K562 (cell line): Measurements from ENCODE around the gene RPL15. TPM values are rescaled to one million over a fixed set of nuclear protein-coding genes. Genes with fewer than 3 reads are reported as not detected.

Source experiments
- AFF4 ChIP-seq: sonication (generic); formaldehyde crosslinking; IDR thresholded peaks from 2 replicates; pipeline ENCODE4 v1.8.0; 2023; ENCODE audit warnings: mild to moderate bottlenecking, missing genetic modification reagents
- ATF4 ChIP-seq: fragments of 450-650 bp; formaldehyde crosslinking; IDR thresholded peaks from 2 replicates; pipeline ENCODE4 v1.4.0; 2022; ENCODE audit warnings: mild to moderate bottlenecking, moderate library complexity
- BMI1 ChIP-seq: fragments of 150-350 bp; IDR thresholded peaks from 2 replicates; pipeline ENCODE4 v1.6.1; 2014; ENCODE audit warnings: low read length
- ELK1 ChIP-seq: sonication (generic); formaldehyde crosslinking; IDR thresholded peaks from 2 replicates; pipeline ENCODE4 v1.8.1; 2022; ENCODE audit warnings: missing genetic modification reagents
- FOSL1 ChIP-seq: fragments of 200-800 bp; sonication (Bioruptor generic); conservative IDR thresholded peaks from 2 replicates; pipeline ENCODE4 v1.6.1; 2016; ENCODE audit warnings: missing genetic modification characterization, missing compliant biosample characterization
- FOXA3 ChIP-seq, 2 experiments: fragments of 450-650 bp in 1 of 2; sonication (generic) in 1 of 2; formaldehyde crosslinking; IDR thresholded peaks in 1 of 2; conservative IDR thresholded peaks in 1 of 2; 2 replicates each; pipeline versions ENCODE4 v1.4.0 to v1.8.0; 2020 to 2022; ENCODE audit warnings: mild to moderate bottlenecking in 2 of 2, missing genetic modification reagents in 1 of 2
- FOXK2 ChIP-seq, 2 experiments: fragments of 450-650 bp; IDR thresholded peaks in 1 of 2; conservative IDR thresholded peaks in 1 of 2; 2 replicates each; pipeline ENCODE4 v1.6.1; 2016; ENCODE audit warnings: low read depth in 2 of 2, mild to moderate bottlenecking in 1 of 2
- NFXL1 ChIP-seq: fragments of 450-650 bp; formaldehyde crosslinking; IDR thresholded peaks from 2 replicates; pipeline ENCODE4 v1.4.0; 2021; ENCODE audit warnings: mild to moderate bottlenecking
- POU5F1 ChIP-seq: fragments of 150-350 bp; IDR thresholded peaks from 2 replicates; pipeline ENCODE4 v1.6.1; 2014; ENCODE audit warnings: borderline replicate concordance, low read length, low read depth, mild to moderate bottlenecking; ENCODE audit not compliant: partially characterized antibody
- PRMT5 ChIP-seq: sonication (generic); formaldehyde crosslinking; IDR thresholded peaks from 2 replicates; pipeline ENCODE4 v1.5.0; 2020; ENCODE audit warnings: missing genetic modification reagents
- RFX1 ChIP-seq: fragments of 450-650 bp; IDR thresholded peaks from 2 replicates; pipeline ENCODE4 v1.6.1; 2016; ENCODE audit warnings: mild to moderate bottlenecking, moderate library complexity
- SFPQ ChIP-seq: fragments of 200-400 bp; formaldehyde crosslinking; IDR thresholded peaks from 2 replicates; pipeline ENCODE4 v1.6.1; 2017; ENCODE audit warnings: mild to moderate bottlenecking, low read depth, low read length, moderate library complexity
- SRSF3 ChIP-seq: fragments of 200-400 bp; formaldehyde crosslinking; IDR thresholded peaks from 2 replicates; pipeline ENCODE4 v1.6.1; 2016; ENCODE audit warnings: mild to moderate bottlenecking, low read length, moderate library complexity; ENCODE audit not compliant: insufficient read depth
- TOE1 ChIP-seq, 2 experiments: fragments of 450-650 bp in 1 of 2; sonication (generic) in 1 of 2; formaldehyde crosslinking in 1 of 2; IDR thresholded peaks; 2 replicates each; pipeline versions ENCODE4 v1.7.1 to v1.8.0; 2016 to 2022; ENCODE audit warnings: borderline replicate concordance in 2 of 2, mild to moderate bottlenecking in 2 of 2, antibody characterized with exemption in 1 of 2, inconsistent platforms in 1 of 2, low read depth in 1 of 2, missing genetic modification reagents in 1 of 2, moderate library complexity in 1 of 2
- TSC22D4 ChIP-seq: fragments of 450-650 bp; IDR thresholded peaks from 2 replicates; pipeline ENCODE4 v1.6.1; 2016; ENCODE audit warnings: missing genetic modification characterization, missing biosample characterization, control low read depth
- ZFX ChIP-seq: sonication (generic); formaldehyde crosslinking; IDR thresholded peaks from 2 replicates; pipeline ENCODE4 v1.8.0; 2022; ENCODE audit warnings: mild to moderate bottlenecking, missing genetic modification reagents, moderate library complexity
- ZNF146 ChIP-seq: IDR thresholded peaks from one replicate; pipeline ENCODE4 v1.6.1; 2018; ENCODE audit warnings: missing compliant biosample characterization; ENCODE audit not compliant: unreplicated experiment
- polyA plus RNA-seq, 8 experiments: library from polyadenylated mRNA; depleted of rRNA in 4 of 8; stranded (reverse) in 5 of 8; unstranded in 3 of 8; fragments of >200 nt; fragmentation: Nextera tagmentation in 2 of 8; fragmentation: Illumina TruSeq in 1 of 8; extraction: Ambion mirVana in 2 of 8; extraction: Trizol in 1 of 8; gene quantifications; 2 replicates each; pipeline versions ENCODE4 v1.2.1 to v1.2.3, GENCODE V29; 2011 to 2014; ENCODE audit warnings: inconsistent platforms in 1 of 8, missing spikeins in 1 of 8
- total RNA-seq, 7 experiments: library from RNA; depleted of rRNA in 6 of 7; stranded (reverse); fragments of >200 nt in 6 of 7; fragmentation: Illumina TruSeq in 2 of 7; extraction: Trizol in 2 of 7; gene quantifications; 2 replicates each; pipeline versions ENCODE4 v1.2.1 to v1.2.3, GENCODE V29; 2011 to 2021; ENCODE audit warnings: low replicate concordance in 1 of 7

The RPL15 gene
- total and polyA plus RNA-seq, 9 of the 15 experiments (the other 6 are each of a cell fraction or from before 2014, with no cell fraction given), result 2,393 to 8,850 (median 3,928) TPM

GRCh38 chr3:23916886-23917678 lies at the start of gene RPL15, which contains the start of gene NKIRAS1 (continued):
- peak; percentile 64 to 66; a peak in 2 of 4 replicates for TF ChIP-seq FOXK2 (conservative IDR thresholded peaks at IDR 0.05 in 1 of 2, IDR thresholded peaks at IDR 0.05 in 1 of 2; ENCODE audit: low read depth in 2 of 2)
- TF ChIP-seq BMI1, result no peak
- no peak for TF ChIP-seq TSC22D4 (tag)
- TF ChIP-seq AFF4 (CRISPR knock-in tag), result peak; percentile 99
- TF ChIP-seq ZNF146 (CRISPR knock-in tag), result peak; percentile 13
- TF ChIP-seq RFX1, result no peak
- no peak for TF ChIP-seq PRMT5 (CRISPR knock-in tag)
- no peak for TF ChIP-seq SFPQ
- no peak; the same call in 1 of the 2 replicates for TF ChIP-seq FOSL1 (tag)
- peak; percentile 36; the same call in 1 of the 2 replicates for TF ChIP-seq ATF4 (CRISPR knock-in tag)
- peak; percentile 94 for TF ChIP-seq ZFX (CRISPR knock-in tag)
- peak; percentile 48; the same call in 1 of the 2 replicates for TF ChIP-seq NFXL1
- TF ChIP-seq ELK1 (CRISPR knock-in tag), result 0 out of 2 replicates have a peak, but pooled peaks have one; percentile 30
- TF ChIP-seq SRSF3, result peak; percentile 89
- TF ChIP-seq POU5F1, result no peak
- peak in 1 of 2 experiments; percentile 13; a peak in 1 of 4 replicates for TF ChIP-seq FOXA3 (CRISPR knock-in tag; conservative IDR thresholded peaks at IDR 0.05 in 1 of 2, IDR thresholded peaks at IDR 0.05 in 1 of 2)
- peak; percentile 82 for TF ChIP-seq TOE1 (IDR thresholded peaks at IDR 0.05; ENCODE audit: borderline replicate concordance)
- peak; percentile 91 for TF ChIP-seq TOE1 (CRISPR knock-in tag; IDR thresholded peaks at IDR 0.05; ENCODE audit: borderline replicate concordance, low read depth)
